ENCODE data around the gene GUCY1A1.

Gene GUCY1A1

DNA sequence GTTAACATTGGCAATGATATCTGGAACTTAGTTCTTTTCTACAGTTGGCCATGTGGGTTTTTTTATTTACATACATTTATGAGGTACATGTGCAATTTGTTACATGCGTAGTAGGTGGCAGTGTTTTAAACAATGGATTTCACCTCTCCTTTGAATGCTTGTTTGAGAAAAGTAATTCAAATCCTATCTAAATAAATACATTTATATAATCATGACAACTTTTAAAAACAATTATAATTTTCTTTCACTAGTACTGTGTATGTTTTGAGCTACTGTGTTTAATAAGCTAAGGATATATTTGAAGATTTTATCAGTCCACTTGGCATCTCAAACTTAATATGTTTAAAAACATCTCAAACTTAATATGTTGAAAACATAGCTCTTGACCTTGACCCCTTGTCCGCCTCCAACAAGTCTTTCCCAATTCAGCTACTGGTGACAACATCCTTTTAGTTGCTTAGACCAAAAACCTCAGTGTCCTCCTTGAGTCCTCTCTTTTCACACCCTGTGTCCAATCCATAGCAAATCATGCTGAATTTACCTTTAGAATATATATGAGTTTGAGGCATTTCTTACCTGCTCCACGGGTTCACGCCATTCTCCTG, 106.7 kb downstream of the GUCY1A1 start:
- H3K4me3 ChIP-seq (ENCODE audit: low read depth, low read length) = no peak overlapping the region
- TF ChIP-seq CTCF (IDR thresholded peaks at IDR 0.05; ENCODE audit: low read depth, low read length) = no peak

GRCh38 chr4:155774033-155774432, 107.4 kb downstream of the GUCY1A1 start:
- TF ChIP-seq CTCF (IDR thresholded peaks at IDR 0.05; ENCODE audit: low read depth, low read length) = no peak
- no peak overlapping the region for H3K4me3 ChIP-seq (ENCODE audit: low read depth, low read length)

GRCh38 chr4:155777971-155778735, 111.5 kb downstream of the GUCY1A1 start:
- no peak for TF ChIP-seq CTCF (IDR thresholded peaks at IDR 0.05; ENCODE audit: low read depth, low read length)
- no peak overlapping the region for H3K4me3 ChIP-seq (ENCODE audit: low read depth, low read length)

GRCh38 chr4:155780775-155781174, 114.1 kb downstream of the GUCY1A1 start:
- H3K4me3 ChIP-seq (ENCODE audit: low read depth, low read length) = no peak overlapping the region
- TF ChIP-seq CTCF (IDR thresholded peaks at IDR 0.05; ENCODE audit: low read depth, low read length) = no peak

- TF ChIP-seq CTCF (IDR thresholded peaks at IDR 0.05; ENCODE audit: low read depth, low read length) = no peak
- H3K4me3 ChIP-seq (ENCODE audit: low read depth, low read length) = no peak overlapping the region
These were observed 114.7 kb downstream of the GUCY1A1 start for GRCh38 chr4:155781249-155781831.

Measured in WI38 (cell line).